Measurements from ENCODE around the gene CHST1.

Gene CHST1

GRCh38 chr11:45643598-45644260, 21.7 kb downstream of the CHST1 start:
- DNase-seq = no peak

GRCh38 chr11:45641961-45642360, 23.5 kb downstream of the CHST1 start:
- no peak for DNase-seq

- DNase-seq = no peak
Measured at GRCh38 chr11:45638051-45638450, 27.4 kb downstream of the CHST1 start.

- no peak for DNase-seq
Measured at GRCh38 chr11:45635907-45636306, 29.5 kb downstream of the CHST1 start.

GRCh38 chr11:45625611-45626010, 39.8 kb downstream of the CHST1 start:
- DNase-seq = no peak

- DNase-seq = no peak
Measured at GRCh38 chr11:45624095-45624494, 41.3 kb downstream of the CHST1 start.

- DNase-seq = no peak
Measured at GRCh38 chr11:45622861-45623260, 42.6 kb downstream of the CHST1 start.

GRCh38 chr11:45622283-45622682, 43.1 kb downstream of the CHST1 start:
- DNase-seq = no peak

GRCh38 chr11:45621588-45621987, 43.8 kb downstream of the CHST1 start:
- DNase-seq = no peak

GRCh38 chr11:45620243-45620642, 45.2 kb downstream of the CHST1 start:
- no peak for DNase-seq

GRCh38 chr11:45618897-45619296, 46.5 kb downstream of the CHST1 start:
- DNase-seq = no peak

GRCh38 chr11:45617871-45618601, 47.4 kb downstream of the CHST1 start:
- DNase-seq = no peak

GRCh38 chr11:45616802-45617549, 48.4 kb downstream of the CHST1 start:
- DNase-seq = no peak

- DNase-seq = no peak
Measured at GRCh38 chr11:45615182-45615792, 50.1 kb downstream of the CHST1 start.

GRCh38 chr11:45614196-45614828, 51.1 kb downstream of the CHST1 start:
- no peak for DNase-seq

- DNase-seq = peak; percentile 40 to 57
Measured at GRCh38 chr11:45610627-45611026, 54.8 kb downstream of the CHST1 start.

GRCh38 chr11:45609902-45610301, 55.5 kb downstream of the CHST1 start:
- DNase-seq = no peak

GRCh38 chr11:45609337-45609736, 56.1 kb downstream of the CHST1 start:
- no peak for DNase-seq

GRCh38 chr11:45607995-45608394, 57.4 kb downstream of the CHST1 start:
- no peak for DNase-seq

- no peak for DNase-seq
Measured at GRCh38 chr11:45606514-45607281, 58.7 kb downstream of the CHST1 start.

GRCh38 chr11:45605051-45605450, 60.4 kb downstream of the CHST1 start:
- DNase-seq = no peak

Data from inflammatory macrophage treated with lipopolysaccharide for 1 hour (primary cell).